ENCODE data around the gene NUP214. TPM values are rescaled to one million over a fixed set of nuclear protein-coding genes. Genes with fewer than 3 reads are reported as not detected.
"Not testable (repeated sequence)": the region's sequence is repeated elsewhere in the genome, so short reads cannot be mapped to it uniquely, and the experiment has no call there.

NUP214 gene
- total RNA-seq, 1 experiment from 2014 or later: 52.3 TPM

- H3K4me3 Mint-ChIP-seq (ENCODE audit: unreplicated experiment): no peak overlapping the region
- no peak overlapping the region for H3K4me3 ChIP-seq (ENCODE audit: low read depth, low read length)
- no peaks in the 10 kb centered on the region for H3K9me3 ChIP-seq
- H3K27ac Mint-ChIP-seq (ENCODE audit: unreplicated experiment): no peak overlapping the region
- intact Hi-C loops (cut with micrococcal nuclease; ENCODE audit: unreplicated experiment): no loop called here
- no peaks in the 10 kb centered on the region for H3K27me3 ChIP-seq (replicated peaks; ENCODE audit: control insufficient read depth, insufficient read depth, low read length)
- H3K36me3 Mint-ChIP-seq (ENCODE audit: insufficient read depth, unreplicated experiment): peaks cover 4% of the 10 kb centered on the region
- H3K36me3 ChIP-seq (ENCODE audit: control insufficient read depth, insufficient read depth, low read length): no peaks in the 10 kb centered on the region
- H3K4me1 ChIP-seq: peaks cover 4% of the 10 kb centered on the region; the same call in 1 of the 2 replicates
- ChIA-PET CTCF (no interaction called here), POLR2A (no interaction called here)
- no peaks in the 10 kb centered on the region for H3K4me1 Mint-ChIP-seq (ENCODE audit: low read depth, unreplicated experiment)
- H3K27me3 Mint-ChIP-seq (ENCODE audit: insufficient read depth, unreplicated experiment): no peaks in the 10 kb centered on the region
- TF ChIP-seq CTCF (IDR thresholded peaks at IDR 0.05; ENCODE audit: insufficient read depth in 1 of 2, low read depth in 1 of 2, low read length in 1 of 2, severe bottlenecking in 1 of 2, unreplicated experiment in 1 of 2): no peak
- H3K9me3 Mint-ChIP-seq (ENCODE audit: unreplicated experiment): no peaks in the 10 kb centered on the region
- BruUV-seq (replicated peaks): no TSS peak
- no peak for DNase-seq
Measured at GRCh38 chr9:131113655-131114054, 11.7 kb upstream of the NUP214 start.

DNA sequence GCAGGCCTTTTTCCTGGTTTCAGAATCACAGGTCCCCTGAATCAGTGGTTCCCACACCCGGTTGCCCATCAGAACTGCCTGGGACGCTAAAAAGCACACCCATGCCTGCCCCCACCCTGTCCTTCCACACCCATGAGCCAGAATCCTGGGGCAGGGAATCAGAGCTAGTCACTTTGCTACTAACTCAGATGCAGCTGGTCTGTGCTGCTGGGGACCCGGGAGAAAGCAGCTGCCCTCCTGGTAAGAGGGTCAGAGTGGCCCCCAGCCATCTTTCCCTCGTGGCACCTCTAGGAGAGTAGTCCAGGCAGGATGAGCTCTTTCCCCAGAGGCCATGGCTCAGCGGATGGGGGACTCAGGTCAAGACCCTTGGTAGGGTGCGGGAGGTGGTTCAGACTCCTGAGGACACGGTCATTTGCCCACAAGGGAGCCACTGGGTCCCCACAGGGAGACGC is 11.3 kb upstream of the NUP214 start:
- H3K4me1 ChIP-seq: peaks cover 4% of the 10 kb centered on the region; the same call in 1 of the 2 replicates
- Mint-ChIP-seq H3K27ac (ENCODE audit: unreplicated experiment) (no peak overlapping the region), H3K4me1 (ENCODE audit: low read depth, unreplicated experiment) (no peaks in the 10 kb centered on the region), H3K9me3 (ENCODE audit: unreplicated experiment) (no peaks in the 10 kb centered on the region), H3K36me3 (ENCODE audit: insufficient read depth, unreplicated experiment) (peaks cover 4% of the 10 kb centered on the region), H3K4me3 (ENCODE audit: unreplicated experiment) (no peak overlapping the region), H3K27me3 (ENCODE audit: insufficient read depth, unreplicated experiment) (no peaks in the 10 kb centered on the region)
- no peak for TF ChIP-seq CTCF (IDR thresholded peaks at IDR 0.05; ENCODE audit: insufficient read depth in 1 of 2, low read depth in 1 of 2, low read length in 1 of 2, severe bottlenecking in 1 of 2, unreplicated experiment in 1 of 2)
- H3K9me3 ChIP-seq: no peaks in the 10 kb centered on the region
- no peak overlapping the region for H3K4me3 ChIP-seq (ENCODE audit: low read depth, low read length)
- H3K27me3 ChIP-seq (replicated peaks; ENCODE audit: control insufficient read depth, insufficient read depth, low read length): no peaks in the 10 kb centered on the region
- H3K36me3 ChIP-seq (ENCODE audit: control insufficient read depth, insufficient read depth, low read length): no peaks in the 10 kb centered on the region
- no TSS peak for BruUV-seq (replicated peaks)
- POLR2A ChIA-PET: no interaction called here
- DNase-seq: no peak
- CTCF ChIA-PET: no interaction called here
- intact Hi-C loops (cut with micrococcal nuclease; ENCODE audit: unreplicated experiment): no loop called here

DNA sequence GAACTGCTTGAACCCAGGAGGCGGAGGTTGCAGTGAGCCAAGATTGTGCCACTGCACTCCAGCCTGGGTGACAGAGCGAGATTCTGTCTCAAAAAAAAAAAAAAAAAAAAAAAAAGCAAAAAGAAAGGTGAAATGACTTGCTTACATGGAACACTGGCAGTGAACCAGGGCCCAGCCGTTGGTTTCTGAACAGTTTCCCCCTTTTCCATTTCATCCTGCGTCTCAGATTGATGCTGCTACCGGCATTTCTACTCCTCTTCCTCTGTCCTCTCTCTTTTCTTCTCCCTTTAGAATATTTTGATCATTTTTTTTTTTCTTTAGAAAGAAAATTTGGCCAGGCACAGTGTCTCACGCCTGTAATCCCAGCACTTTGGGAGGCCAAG is 10.0 kb upstream of the NUP214 start:
- H3K4me3 ChIP-seq (ENCODE audit: low read depth, low read length); H3K4me1 ChIP-seq; BruUV-seq (replicated peaks); H3K4me1 Mint-ChIP-seq (ENCODE audit: low read depth, unreplicated experiment); H3K27me3 Mint-ChIP-seq (ENCODE audit: insufficient read depth, unreplicated experiment); H3K9me3 Mint-ChIP-seq (ENCODE audit: unreplicated experiment); H3K27ac Mint-ChIP-seq (ENCODE audit: unreplicated experiment); H3K4me3 Mint-ChIP-seq (ENCODE audit: unreplicated experiment); H3K9me3 ChIP-seq; H3K27me3 ChIP-seq (replicated peaks; ENCODE audit: control insufficient read depth, insufficient read depth, low read length); DNase-seq; H3K36me3 ChIP-seq (ENCODE audit: control insufficient read depth, insufficient read depth, low read length); H3K36me3 Mint-ChIP-seq (ENCODE audit: insufficient read depth, unreplicated experiment); intact Hi-C loops (cut with micrococcal nuclease; ENCODE audit: unreplicated experiment); POLR2A ChIA-PET: not testable (repeated sequence)
- CTCF ChIA-PET: interaction anchor here (0.7 kb wide), 1 partner anchor 284 kb away, joined by 3 read pairs; no protein-coding TSS in a partner anchor
